Renal cortical epithelial cell (primary cell): ENCODE measurements around the gene JAK2. TPM values are rescaled to one million over a fixed set of nuclear protein-coding genes. Genes with fewer than 3 reads are reported as not detected.
"Not testable (repeated sequence)": the region's sequence is repeated elsewhere in the genome, so short reads cannot be mapped to it uniquely, and the experiment has no call there.

ENCODE experiments used
- DNase-seq: peaks from one replicate; pipeline ENCODE4 v3.0.0-alpha.2; 2011; ENCODE audit warnings: low read depth
- total RNA-seq: library from RNA; depleted of rRNA; stranded (reverse); fragments of >200 nt; gene quantifications from 2 replicates; pipeline ENCODE4 v1.2.3, GENCODE V29; 2014

JAK2 gene
- total RNA-seq, 1 donor from 2014 or later: 12.0 TPM

DNA sequence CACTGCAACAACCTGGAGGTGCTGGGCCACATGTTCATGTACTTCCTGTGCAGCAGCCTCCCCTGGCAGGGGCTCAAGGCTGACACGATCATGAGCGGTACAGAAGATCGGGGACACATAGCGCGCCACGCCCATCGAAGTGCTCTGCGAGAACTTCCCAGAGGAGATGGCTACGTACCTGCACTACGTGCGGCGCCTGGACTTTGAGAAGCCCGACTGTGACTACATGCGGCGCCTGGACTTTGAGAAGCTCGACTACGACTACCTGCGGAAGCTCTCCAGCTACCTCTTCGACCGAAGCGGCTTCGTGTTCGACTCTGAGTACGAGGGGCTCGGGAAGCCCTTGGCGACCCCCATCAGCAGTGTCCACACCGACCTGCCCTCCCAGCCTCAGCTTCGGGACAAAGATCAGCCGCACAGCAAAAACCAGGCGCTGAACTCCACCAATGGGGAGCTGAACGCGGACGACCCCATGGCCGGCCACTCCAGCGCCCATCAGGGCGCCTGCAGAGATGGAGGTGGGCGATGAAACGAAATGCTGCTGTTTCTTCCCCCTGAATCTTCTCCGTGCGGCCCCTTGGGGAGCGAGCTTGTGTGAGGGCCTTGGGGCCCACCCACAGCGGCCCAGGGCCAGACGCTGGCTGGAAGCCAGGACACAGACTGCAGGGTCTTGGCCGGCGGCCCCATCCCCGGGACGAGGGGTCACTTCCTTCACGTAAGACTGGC lies 56.5 kb downstream of the JAK2 start:
- DNase-seq: no peak

DNA sequence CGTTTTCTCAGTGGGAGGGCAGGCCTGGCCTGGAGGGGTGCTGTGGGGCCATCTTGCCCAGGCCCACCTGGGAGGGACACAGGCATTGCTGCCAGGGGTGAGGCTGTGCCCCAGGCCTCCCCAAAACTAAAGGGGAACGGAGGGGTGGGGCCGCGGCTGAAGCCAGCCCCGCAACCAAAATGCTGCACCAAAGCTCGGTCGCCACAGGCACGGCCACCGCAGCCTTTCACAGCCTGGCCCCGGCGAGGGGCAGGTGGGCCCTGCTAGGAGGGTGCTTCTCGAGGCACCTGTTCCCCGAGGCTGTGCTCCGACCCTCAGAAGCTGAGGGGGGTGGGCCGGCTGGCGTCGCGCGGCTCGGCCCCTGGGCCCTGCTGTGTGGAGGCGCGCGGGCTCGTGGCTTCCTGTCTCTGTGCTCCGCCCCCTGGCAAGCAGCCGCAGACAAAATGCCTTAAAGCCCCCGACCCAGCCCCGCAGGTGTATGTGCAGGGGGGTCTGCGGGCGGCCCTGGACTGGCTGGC lies 57.6 kb downstream of the JAK2 start:
- no peak for DNase-seq

DNA sequence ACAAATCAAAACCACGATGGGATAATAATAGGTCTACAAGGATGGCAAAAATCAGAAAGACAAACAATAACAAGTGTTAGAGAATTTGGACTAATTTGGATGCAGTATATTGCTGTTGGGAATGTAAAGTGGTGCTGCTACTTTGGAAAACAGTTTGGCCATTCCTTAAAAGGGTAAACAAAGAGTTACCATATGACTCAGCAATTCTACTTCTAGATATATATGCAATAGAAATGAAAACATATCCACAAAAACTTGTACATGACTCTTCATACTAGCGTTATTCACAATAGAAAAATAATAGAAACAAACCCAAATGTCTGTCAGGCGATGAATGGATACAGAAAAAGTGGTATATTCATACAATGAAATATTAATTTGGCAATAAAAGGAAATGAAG lies 58.3 kb downstream of the JAK2 start:
- DNase-seq: no peak

DNA sequence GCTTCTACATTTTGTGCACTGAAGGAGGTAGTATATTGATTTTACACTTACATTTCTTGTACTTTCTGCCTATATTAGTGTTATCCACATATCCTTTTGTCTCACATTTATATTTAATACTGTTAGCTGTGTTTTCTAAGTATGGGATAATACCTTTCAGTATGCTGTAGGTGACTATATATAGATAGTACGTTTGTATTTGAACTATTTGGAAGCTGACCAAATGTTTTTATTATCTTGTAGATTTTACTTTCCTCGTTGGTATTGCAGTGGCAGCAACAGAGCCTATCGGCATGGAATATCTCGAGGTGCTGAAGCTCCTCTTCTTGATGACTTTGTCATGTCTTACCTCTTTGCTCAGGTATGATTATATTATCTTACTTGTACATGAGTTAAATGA lies 59.1 kb downstream of the JAK2 start:
- no peak for DNase-seq

DNA sequence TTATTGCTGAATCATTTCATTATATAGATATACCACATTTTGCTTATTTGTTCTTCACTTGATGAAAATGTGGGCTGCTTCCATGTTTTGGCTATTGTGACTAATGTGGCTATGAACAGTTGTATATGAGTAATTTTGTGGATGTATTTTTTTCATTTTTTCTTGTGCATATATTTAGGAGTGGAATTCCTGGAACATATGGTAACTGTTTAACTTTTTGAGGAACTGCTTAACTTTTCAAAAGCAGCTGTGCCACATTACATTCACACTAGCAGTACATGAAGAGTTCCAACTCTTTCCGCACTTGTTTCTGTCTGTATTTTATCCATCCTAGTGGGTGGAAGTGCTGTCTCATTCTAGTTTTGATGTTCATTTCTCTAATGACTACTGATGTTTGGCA lies 67.8 kb downstream of the JAK2 start:
- no peak for DNase-seq

DNA sequence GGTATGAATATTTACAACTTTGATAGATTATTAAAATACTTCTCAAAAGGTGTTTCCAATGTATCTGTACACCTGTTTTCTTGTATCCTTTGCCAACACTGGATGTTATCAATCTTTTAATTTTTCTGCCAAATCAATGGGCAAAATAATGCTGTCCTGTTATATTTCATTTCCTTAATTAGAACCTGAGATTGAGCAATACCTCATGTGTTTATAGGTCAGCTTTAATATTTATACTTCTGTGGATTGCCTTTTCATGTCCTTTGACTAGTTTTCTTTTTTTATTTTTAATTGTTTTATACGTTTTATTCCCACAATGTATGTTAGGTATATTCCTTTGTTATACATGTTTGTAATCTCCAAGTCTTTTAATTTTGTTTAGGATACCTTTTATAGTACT lies 77.6 kb downstream of the JAK2 start:
- no peak for DNase-seq

DNA sequence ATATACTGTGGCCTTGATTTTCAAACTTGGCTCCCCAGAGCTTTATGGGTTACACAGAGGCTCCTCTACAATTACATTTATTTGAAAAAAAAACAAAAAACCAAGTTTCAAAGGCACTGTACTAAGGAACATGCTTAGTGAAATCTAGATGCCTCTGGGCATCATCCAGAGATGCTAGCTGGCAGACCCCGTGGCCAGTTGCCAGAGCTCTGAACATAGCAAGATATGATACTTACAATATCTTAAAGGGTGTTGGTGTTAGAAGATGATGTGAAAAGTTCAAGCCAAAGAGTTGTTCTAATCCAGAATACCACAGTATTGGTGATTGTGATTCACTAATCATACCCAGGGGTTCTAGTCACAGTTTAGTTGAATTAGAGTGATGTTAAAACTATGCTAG lies 87.8 kb downstream of the JAK2 start:
- DNase-seq: no peak

DNA sequence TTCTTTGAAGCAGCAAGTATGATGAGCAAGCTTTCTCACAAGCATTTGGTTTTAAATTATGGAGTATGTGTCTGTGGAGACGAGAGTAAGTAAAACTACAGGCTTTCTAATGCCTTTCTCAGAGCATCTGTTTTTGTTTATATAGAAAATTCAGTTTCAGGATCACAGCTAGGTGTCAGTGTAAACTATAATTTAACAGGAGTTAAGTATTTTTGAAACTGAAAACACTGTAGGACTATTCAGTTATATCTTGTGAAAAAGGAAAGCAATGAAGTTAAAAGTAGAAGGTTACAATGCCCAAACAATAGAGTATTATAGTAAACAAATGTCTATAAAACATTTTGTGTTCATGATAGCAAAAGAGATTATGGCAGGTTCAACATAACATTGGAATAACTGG lies 88.6 kb downstream of the JAK2 start:
- DNase-seq: peak; percentile 4

DNA sequence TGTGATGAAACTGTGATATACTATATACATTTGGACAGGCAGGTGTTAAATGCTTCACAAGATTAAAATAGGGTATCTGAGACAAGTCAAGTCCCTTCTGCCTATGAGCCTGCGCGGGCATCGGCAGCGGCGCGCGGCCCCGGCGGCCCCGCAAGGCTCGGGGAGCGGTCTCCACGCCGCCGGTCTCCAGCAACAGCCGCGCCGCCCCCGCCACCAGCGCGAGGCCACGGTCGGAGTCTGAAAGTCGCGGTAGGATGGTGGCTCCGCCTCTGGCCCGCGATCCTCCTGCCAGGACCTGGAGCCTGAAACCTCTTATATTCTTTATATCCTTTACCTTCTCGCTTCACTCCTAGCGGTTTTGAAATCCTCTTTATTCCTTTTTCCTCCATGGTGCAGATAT lies 100.9 kb downstream of the JAK2 start:
- DNase-seq: no peak

DNA sequence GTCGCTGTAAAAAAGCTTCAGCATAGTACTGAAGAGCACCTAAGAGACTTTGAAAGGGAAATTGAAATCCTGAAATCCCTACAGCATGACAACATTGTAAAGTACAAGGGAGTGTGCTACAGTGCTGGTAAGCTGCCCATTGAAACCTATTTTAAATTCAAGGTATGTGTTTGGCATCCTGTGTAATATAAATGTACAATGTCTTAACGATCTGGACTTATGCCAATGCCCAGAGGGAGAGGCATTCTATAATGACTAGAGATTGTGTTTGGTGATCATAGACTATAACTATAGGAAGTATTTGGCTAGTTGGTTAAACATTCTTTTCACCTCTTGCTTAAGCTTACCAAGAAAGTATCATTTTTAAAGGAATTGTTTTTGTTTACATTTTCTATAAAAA lies 104.7 kb downstream of the JAK2 start:
- DNase-seq: peak; percentile 78

DNA sequence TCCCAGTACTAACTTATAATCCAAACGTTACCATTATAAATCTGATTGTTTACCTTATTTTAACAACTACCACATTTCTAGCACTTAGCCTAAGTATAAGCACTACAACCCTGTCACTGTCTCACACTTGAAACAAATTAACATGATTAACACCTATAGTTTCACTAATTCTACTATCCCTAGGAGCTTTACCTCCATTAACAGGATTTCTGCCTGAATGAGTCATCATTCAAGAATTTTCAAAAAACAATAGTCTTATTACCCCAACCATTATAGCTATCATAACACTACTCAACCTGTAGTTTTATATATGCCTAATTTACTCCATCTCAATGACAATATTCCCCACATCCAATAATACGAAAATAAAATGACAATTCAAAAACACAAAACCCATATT lies 110.7 kb downstream of the JAK2 start:
- peak; percentile 32 for DNase-seq

DNA sequence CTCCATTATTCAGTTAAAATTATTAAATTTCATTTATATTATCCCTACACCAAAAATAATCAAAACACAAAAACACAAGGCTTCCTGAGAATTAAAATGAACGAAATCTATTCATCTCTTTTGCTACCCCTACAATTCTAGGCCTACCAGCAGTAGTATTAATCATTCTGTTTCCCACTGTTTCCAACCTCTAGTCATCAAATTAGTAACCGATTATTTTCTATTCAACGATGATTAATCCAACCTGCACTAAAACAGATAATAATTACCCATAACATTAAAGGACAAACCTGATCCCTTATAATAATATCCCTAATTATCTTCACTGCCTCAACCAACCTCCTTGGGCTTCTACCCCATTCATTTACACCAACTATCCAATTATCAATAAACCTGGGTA lies 114.4 kb downstream of the JAK2 start:
- DNase-seq: peak; percentile 65

DNA sequence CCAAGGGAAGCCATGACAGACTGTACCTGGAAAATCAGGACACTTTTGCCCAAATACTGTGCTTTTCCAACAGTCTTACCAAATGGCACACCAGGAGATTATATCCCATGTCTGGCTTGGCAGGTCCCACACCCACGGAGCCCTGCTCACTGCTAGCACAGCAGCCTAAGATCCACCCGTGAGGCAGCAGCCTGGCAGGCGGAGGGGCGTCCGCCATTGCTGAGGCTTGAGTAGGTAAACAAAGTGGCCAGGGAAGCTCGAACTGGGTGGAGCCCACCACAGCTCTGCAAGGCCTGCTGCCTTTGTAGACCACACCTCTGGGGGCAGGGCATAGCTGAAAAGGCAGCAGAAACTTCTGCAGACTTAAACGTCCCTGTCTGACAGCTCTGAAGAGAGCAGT lies 116.1 kb downstream of the JAK2 start:
- DNase-seq: not testable (repeated sequence)

DNA sequence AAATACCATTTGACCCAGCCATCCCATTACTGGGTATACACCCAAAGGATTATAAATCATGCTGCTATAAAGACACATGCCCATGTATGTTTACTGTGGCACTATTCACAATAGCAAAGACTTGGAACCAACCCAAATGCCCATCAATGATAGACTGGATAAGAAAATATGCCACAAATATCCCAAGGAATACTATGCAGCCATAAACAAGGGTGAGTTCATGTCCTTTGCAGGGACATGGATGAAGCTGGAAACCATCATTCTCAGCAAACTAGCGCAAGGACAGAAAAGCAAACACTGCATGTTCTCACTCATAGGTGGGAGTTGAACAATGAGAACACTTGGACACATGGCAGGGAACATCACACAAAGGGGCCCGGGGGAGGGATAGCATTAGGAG lies 121.4 kb downstream of the JAK2 start:
- DNase-seq: not testable (repeated sequence)

DNA sequence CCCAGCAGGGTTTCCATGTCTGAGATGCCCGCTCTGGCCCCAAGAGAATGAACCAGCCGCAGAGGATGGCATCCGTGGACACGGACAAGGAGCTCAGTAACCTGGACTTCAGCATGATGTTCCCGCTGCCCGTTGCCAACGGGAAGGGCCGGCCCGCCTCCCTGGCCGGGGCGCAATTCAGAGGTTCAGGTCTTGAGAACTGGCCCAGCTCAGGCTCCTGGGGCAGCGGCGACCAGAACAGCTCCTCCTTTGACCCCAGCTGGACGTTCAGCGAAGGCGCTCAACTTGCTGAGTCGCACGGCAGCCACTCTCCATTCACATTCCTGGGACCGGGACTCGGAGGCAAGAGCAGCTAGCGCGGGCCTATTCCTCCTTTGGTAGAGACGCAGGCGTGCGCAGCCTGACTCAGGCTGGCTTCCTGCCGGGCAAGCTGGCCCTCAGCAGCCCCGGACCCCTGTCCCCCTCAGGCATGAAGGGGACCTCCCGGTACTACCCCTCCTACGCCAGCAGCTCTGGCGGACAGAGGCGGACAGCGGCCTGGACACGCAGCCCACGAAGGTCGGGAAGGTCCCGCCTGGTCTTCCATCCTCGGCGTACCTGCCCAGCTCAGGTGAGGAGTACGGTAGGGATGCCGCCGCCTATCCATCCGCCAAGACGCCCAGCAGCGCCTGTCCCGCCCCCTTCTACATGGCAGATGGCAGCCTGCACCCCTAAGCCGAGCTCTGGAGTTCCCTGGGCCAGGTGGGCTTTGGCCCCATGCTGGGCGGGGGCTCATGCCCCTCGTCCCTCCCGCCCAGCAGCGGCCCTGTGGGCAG lies 126.0 kb downstream of the JAK2 start:
- no peak for DNase-seq

DNA sequence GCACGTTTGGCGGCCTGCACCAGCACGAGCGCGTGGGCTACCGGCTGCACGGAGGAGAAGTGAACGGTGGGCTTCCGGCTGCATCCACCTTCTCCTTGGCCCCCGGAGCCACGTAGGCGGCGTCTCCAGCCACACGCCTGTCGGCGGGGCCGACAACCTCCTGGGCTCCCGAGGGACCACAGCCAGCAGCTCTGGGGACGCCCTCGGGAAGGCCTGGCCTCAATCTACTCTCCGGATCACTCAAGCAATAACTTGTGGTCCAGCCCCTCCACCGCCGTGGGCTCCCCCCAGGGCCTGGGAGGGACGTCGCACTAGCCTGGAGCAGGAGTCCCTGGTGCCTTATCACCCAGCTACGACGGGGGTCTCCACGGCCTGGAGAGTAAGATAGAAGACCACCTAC lies 126.6 kb downstream of the JAK2 start:
- no peak for DNase-seq

DNA sequence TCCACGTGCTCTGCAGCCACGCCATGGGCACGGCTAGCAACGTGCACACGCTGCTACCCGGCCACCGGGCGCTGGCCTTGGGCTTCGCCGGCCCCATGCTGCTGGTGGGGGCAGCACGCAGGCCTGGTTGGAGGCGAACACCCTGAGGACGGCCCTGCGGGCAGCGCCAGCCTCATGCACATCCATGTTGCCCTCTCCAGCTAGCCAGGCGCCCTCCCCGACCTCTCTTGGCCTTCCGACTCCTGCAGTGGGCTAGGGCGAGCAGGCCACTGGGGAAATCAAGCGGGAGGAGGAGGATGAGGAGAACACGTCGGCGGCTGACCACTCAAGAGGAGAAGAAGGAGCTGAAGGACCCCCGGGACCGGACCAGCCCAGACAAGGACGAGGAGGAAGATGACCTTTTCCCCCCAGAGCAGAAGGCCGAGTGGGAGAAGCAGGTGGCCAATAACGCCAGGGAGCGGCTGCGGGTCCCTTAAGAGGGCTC lies 127.1 kb downstream of the JAK2 start:
- DNase-seq: no peak

DNA sequence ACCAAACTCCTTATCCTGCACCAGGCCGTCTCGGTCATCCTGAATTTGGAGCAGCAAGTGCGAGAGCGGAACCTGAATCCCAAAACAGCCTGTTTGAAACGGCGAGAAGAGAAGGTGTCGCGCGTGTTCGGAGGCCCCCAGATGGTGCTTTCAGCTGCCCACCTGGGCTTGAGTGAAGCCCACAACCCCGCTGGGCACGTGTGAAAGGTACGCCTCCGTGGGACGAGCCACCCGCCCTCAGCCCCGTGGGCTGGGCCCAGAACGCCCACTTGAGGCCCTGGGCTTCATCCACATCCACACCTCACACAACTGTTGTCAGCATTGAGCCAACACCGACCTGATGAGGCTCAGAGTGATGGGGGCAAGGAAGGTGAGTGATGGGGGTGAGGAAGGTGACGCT lies 127.6 kb downstream of the JAK2 start:
- no peak for DNase-seq

DNA sequence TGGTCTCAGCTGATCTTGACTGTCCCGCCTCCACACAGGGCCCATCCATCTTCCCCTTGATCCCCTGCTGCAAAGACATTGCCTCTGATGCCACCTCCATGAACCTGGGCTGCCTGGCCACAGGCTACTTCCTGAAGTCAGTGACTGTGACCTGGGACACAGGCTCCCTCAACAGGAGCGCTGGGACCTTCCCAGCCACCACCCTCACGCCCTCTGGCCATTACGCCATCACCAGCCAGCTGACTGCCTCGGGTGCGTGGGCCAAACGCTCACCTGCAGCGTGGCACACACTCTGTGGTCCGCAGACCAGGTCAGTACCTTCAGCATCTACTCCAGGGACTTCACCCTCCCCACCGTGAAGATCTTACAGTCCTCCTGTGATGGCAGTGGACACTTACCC lies 128.5 kb downstream of the JAK2 start:
- no peak for DNase-seq

DNA sequence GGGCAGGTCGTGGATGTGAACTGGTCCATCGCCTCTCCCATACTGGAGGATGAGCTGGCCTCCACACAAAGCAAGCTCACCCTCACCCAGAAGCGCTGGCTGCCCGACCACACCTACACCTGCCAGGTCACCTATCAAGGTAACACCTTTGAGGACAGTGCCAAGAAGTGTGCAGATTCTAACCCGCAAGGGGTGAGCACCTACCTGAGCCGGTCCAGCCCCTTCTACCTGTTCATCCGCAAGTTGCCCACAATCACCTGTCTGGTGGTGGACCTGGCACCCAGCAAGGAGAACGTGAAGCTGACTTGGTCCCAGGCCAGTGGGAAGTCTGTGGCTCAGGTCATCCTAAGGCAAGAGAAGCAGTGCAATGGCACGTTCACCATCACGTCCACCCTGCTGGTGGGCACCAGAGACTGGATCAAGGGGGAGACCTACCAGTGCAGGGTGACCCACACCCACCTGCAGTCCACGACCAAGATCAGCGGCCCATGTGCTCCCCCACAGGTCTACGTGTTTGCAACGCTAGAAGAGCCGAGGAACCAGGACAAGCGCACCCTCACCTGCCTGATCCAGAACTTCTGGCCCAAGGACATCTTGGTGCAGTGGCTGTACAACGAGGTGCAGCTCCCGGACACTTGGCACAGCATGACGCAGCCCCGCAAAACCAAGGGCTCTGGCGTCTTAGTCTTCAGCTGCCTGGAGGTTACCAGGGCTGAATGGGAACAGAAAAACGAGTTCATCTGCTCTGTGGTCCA lies 129.1 kb downstream of the JAK2 start:
- DNase-seq: no peak

DNA sequence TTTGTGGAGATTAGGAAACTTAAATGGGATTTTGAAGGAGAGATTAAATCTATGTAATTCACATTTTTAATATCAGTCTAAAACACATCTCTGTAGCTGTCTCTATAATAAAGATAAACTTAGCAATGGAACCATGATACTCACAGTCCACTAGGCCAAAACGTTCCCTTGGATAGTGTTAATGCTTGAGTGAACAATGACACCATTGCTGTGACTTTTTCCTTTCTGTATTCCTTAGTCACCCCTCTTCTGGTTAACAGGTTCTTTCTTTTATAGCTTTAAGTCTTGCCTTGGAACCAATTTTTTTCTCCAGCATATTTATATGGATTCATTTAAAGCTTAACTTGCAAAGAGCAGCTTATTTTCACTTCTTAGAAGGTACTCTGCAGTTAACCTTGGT lies 137.0 kb downstream of the JAK2 start:
- peak; percentile 51 for DNase-seq

DNA sequence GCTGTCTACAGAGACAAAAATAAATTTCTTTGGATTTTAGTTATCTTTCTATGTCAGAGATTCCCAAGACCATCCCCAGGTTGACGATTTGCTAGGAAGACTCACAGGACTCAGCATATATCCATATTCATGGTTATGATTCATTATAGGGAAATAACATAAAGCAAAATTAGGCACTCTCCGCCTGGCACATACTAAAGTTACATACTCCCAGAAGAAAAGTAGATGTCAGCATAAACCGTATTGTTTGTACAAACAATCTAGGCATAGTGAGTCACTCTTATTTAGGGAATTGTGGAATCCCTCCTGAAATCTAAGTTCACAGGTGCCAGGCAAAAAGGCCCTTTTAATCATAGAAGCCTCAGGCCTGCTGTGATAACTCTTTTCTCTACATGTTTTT lies 137.4 kb downstream of the JAK2 start:
- DNase-seq: no peak
